COR-L47 (cell line): ENCODE measurements around the gene CDC14B.

Source experiments
- DNase-seq: peaks from one replicate; lab custom pipeline; 2025; lab: John Stamatoyannopoulos, UW

CDC14B gene

GRCh38 chr9:96485280-96485679 is 134.4 kb downstream of the CDC14B start:
- DNase-seq, result no peak

GRCh38 chr9:96484521-96484931 is 135.1 kb downstream of the CDC14B start:
- DNase-seq, result no peak

GRCh38 chr9:96483733-96484390 is 135.8 kb downstream of the CDC14B start:
- DNase-seq, result no peak

- no peak for DNase-seq
Measured at GRCh38 chr9:96483197-96483596, 136.4 kb downstream of the CDC14B start.

- DNase-seq, result no peak
Measured at GRCh38 chr9:96482476-96482875, 137.2 kb downstream of the CDC14B start.

- no peak for DNase-seq
Measured at GRCh38 chr9:96480736-96481135, 138.9 kb downstream of the CDC14B start.

GRCh38 chr9:96478829-96479371 is 140.7 kb downstream of the CDC14B start:
- DNase-seq, result no peak

GRCh38 chr9:96476591-96476990 is 143.1 kb downstream of the CDC14B start:
- no peak for DNase-seq

GRCh38 chr9:96476013-96476412 is 143.6 kb downstream of the CDC14B start:
- DNase-seq, result no peak

- no peak for DNase-seq
Measured at GRCh38 chr9:96467784-96468183, 151.9 kb downstream of the CDC14B start.

GRCh38 chr9:96464426-96464825 is 155.2 kb downstream of the CDC14B start:
- no peak for DNase-seq

GRCh38 chr9:96462541-96462940 is 157.1 kb downstream of the CDC14B start:
- DNase-seq, result no peak

- no peak for DNase-seq
Measured at GRCh38 chr9:96461336-96461735, 158.3 kb downstream of the CDC14B start.

- no peak for DNase-seq
Measured at GRCh38 chr9:96460882-96461281, 158.8 kb downstream of the CDC14B start.

- no peak for DNase-seq
Measured at GRCh38 chr9:96460470-96460869, 159.2 kb downstream of the CDC14B start.

GRCh38 chr9:96459268-96460007 is 160.2 kb downstream of the CDC14B start:
- no peak for DNase-seq

GRCh38 chr9:96458226-96458625 is 161.4 kb downstream of the CDC14B start:
- DNase-seq, result no peak

- no peak for DNase-seq
Measured at GRCh38 chr9:96457266-96457665, 162.4 kb downstream of the CDC14B start.

- peak; percentile 44 for DNase-seq
Measured at GRCh38 chr9:96453625-96454024, 166.0 kb downstream of the CDC14B start.

GRCh38 chr9:96450613-96451528 is 168.8 kb downstream of the CDC14B start:
- peak; percentile 19 for DNase-seq
